Renal cortex interstitium (tissue), 11 donors: Measurements from ENCODE around the gene ARHGAP23. TPM values are rescaled to one million over a fixed set of nuclear protein-coding genes. Genes with fewer than 3 reads are reported as not detected.
A peak's percentile ranks its signal among the peaks of the same experiment; 100 is the strongest.

Experiments used
- DNase-seq, 11 donors: peaks; one replicate each; pipeline ENCODE4 v3.0.0-alpha.2; 2013; ENCODE audit warnings: low read depth in 9 of 11, low spot score in 4 of 11; ENCODE audit errors: extremely low read depth in 1 of 11
- polyA plus RNA-seq, 3 donors: library from polyadenylated mRNA; unstranded; fragments of 120-200 nt; gene quantifications; one replicate each; pipeline ENCODE4 v1.2.1, GENCODE V29; 2013; ENCODE audit not compliant: insufficient read length in 3 of 3

The ARHGAP23 gene
- polyA plus RNA-seq, 3 donors: 51.3 to 60.8 (median 53.2) TPM

DNA sequence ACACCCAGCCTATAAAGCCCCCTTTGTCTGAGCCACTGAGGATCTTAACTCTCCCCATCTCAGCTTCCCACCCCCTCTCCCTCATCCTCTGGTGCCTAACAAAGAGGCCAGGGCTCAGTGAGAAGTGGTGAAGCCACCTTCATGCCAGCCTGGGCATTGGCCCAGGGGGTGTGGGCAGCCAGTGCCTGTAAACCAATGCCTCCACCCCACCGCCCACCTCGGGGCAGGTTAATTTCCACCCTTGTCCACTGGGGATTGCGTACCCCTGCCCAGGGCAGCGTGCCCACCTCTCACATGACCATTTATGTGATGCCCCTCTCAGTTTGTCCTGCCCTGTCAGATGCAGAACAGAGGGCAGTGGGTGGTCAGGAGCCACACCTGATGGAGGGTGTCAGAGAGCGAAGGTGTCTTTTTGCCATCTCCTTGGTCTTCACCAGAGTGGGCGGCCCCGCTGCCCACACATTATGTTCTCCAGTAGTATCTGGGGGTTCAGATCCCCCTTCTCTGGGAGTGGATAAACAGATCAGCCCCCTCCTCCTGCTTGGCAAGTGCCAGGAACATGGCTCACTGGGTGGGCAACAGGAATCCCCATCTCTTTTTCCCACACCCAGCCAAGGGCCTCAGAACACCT, 10.1 kb upstream of the ARHGAP23 start:
- no peak for DNase-seq

GRCh38 chr17:38418693-38419507, 9.4 kb upstream of the ARHGAP23 start:
- no peak for DNase-seq

GRCh38 chr17:38419508-38419981, 8.7 kb upstream of the ARHGAP23 start:
- no peak for DNase-seq

GRCh38 chr17:38420518-38420917, 7.7 kb upstream of the ARHGAP23 start:
- no peak for DNase-seq

DNA sequence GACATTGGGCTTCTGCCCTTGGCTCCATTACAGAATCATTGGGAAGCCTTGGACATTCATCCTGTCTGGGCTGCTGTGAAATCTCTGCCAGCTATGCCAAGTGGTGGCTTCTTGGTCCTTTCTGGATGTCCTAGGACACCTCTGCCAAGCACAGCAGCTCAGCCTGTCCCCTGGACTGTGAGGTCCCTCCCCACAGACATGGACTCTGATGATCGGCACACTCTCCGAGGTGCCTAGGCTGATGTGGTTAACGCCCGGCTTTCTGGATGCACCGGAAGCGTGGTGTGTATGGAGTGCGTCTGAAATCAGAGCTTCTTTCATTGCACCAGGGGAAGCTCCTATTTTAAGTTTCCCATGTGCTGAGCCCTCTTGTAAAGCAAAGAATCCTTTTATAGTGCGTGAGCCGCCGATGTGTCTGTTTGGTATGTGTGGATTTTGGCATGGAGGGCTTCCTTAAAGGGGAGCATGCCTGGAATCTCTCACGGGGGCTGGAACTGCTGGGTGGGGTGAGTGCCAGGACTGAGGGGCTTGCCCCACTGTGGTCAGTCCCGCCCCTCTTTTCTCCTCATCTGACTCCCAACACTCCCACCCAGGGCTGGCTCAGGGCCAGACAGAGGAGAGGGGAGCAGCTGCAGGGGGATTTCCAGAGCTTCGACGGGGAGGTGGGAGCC, 7.0 kb upstream of the ARHGAP23 start:
- peak in 1 of 11 donors; percentile 45 for DNase-seq

DNA sequence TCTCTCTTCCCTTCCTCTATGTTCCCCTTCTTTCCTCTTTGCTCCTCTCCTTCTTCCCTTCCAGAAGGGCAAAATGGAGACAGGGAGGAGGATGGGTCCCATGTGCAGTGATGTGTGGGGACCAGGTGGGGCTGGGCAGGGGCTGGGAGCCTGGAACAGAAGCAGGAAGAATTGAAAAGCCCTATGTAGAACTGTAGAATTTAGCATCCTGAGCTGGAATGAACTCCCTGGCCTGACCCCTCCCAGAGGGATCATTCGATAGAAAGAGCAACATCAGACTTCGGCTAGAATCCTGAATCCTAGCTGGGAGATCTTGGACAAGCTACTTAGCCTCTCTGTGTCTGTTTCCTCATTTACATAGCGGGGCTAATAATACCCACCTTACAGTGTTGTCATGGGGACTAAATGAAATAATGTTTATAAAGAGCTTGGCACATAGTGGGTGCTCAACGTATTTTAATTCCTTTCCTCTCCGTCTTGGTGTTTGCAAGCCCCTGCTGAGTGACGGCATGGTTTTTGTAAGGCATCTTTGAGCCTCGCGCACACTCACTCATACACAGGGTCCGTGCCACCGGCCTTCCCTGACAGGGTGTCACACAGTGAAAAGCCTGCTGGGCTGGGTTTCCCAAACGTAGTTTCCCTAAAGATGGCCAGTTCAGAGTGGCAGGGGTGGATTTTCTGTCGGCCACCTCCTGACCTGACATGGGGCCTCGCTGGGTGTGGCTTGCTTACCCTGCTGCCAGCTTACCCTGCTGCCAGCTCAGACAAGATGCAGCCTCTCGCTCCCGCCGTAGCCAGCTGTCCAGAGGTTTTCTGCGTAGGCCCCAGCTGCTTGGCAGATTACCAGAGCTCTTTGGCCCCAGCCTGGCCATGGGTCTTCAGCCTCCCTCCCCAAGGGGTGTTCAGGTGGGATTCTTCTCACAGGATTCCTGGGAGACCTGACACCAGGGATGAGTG, 6.1 kb upstream of the ARHGAP23 start:
- DNase-seq: no peak

DNA sequence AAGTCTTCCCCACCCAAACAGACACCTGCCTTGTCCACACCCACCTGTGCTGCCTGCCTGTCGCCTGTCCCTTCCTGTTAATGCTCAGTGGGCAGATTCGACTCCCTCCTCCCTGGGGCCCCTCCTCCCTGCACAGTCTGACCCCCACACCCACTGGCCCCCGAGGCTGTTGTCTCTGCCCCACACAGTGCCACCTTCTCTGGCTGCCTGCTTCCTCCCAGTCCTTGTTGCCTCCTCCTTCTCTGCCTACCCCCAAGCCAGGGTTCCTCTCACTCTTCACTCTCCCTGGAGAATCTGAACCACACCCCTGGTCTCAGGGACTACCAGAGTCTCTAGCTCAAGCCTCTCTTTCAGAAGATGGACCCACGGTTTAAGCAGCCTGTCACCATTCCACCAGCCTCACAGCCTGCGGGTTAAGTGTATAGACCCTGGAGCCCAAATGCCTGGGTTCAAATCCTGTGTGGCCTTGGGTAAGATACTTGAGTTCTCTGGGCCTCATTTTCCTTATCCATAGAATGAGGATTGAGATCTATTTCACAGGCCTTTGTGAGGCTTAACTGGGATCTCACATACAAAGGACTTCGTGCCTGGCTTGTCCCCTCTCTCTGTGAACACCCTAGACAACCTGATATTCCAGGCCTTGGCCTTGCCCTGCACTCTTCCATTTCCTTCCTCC, 3.8 kb upstream of the ARHGAP23 start:
- DNase-seq: no peak

- DNase-seq: no peak
Measured at GRCh38 chr17:38425031-38425430, 3.2 kb upstream of the ARHGAP23 start.

GRCh38 chr17:38425744-38426143, 2.5 kb upstream of the ARHGAP23 start:
- no peak for DNase-seq

- no peak for DNase-seq
Measured at GRCh38 chr17:38426441-38426840, 1.8 kb upstream of the ARHGAP23 start.

GRCh38 chr17:38427160-38427949, 909 bp upstream of the ARHGAP23 start:
- no peak for DNase-seq

GRCh38 chr17:38428643-38429371, 543 bp downstream of the ARHGAP23 start:
- no peak for DNase-seq

- DNase-seq: no peak
Measured at GRCh38 chr17:38429476-38430100, 1.3 kb downstream of the ARHGAP23 start.

DNA sequence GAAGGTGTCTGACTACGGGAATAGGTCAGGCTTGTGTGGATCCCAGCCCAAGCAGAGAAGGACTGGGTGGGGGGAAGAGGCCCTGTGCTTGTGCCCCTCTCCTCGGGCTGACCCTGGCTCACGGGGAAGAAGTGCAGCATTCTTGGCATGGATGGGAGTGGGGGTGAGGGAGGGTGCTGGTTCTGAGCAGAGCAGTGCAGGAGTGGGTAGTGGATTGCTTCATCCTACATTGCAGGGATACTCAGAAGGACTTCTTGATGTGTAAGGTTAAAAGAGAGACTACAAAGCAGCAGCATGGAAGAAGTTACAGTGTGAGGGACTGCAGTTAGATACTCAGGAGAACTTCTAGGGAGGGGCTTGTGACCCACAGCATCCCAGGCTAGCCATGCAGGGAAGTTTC, 2.1 kb downstream of the ARHGAP23 start:
- DNase-seq: no peak

GRCh38 chr17:38430822-38431221, 2.6 kb downstream of the ARHGAP23 start:
- no peak for DNase-seq

DNA sequence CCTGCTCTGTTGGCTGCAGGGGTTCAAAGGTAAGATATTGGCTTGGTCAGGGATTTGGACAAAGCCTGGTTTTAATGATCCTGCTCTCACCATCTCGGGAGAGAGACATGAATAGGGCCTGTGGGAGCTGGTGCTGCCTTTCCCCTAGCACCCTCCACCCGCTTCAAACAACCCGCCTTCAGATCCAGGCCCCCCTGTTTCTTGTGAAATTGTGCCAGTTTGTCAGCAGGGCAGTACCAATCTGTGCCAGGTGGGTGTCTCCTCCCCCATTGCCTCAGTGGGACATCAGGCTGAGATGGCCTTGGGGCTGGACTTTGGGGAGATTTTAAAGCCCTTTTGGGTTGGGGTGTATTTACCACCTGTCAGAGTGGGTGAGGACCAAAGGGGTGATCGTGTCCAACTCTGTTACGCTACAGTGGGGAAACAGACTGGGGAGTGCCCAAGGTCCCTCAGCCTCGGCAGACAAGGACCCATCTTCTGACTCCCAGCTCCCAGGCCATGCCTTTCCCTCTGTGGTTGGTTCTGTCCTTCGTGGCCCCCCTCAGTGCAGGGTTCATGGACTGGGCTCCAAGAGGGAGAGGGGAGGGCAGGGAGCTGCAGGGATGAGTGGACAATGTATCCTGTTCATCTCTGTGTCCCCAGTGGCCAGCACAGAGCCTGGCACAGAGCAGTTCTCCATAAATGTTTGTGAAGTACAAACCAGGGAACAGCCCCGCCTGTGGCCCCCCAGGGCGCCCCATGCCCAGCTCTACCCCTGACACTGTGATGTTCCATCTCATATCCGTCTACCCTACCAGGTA, 3.3 kb downstream of the ARHGAP23 start:
- DNase-seq: no peak
